C1 segment of cervical spinal cord (tissue), 14 donors: ENCODE data around the gene SRSF6.
A peak's percentile ranks its signal among the peaks of the same experiment; 100 is the strongest.
"Not testable (repeated sequence)": the region's sequence is repeated elsewhere in the genome, so short reads cannot be mapped to it uniquely, and the experiment has no call there.

Experiments used
- DNase-seq, 14 donors: peaks; one replicate each; lab custom pipeline; 2025; lab: John Stamatoyannopoulos, UW

The SRSF6 gene

GRCh38 chr20:43457640-43458421, at the start of gene SRSF6:
Gene SRSF6 (plus strand): TSS chr20:43457896. CDS start chr20:43458034, 138 bp downstream.
- DNase-seq: peak; percentile 58 to 99 (median 94)

DNA sequence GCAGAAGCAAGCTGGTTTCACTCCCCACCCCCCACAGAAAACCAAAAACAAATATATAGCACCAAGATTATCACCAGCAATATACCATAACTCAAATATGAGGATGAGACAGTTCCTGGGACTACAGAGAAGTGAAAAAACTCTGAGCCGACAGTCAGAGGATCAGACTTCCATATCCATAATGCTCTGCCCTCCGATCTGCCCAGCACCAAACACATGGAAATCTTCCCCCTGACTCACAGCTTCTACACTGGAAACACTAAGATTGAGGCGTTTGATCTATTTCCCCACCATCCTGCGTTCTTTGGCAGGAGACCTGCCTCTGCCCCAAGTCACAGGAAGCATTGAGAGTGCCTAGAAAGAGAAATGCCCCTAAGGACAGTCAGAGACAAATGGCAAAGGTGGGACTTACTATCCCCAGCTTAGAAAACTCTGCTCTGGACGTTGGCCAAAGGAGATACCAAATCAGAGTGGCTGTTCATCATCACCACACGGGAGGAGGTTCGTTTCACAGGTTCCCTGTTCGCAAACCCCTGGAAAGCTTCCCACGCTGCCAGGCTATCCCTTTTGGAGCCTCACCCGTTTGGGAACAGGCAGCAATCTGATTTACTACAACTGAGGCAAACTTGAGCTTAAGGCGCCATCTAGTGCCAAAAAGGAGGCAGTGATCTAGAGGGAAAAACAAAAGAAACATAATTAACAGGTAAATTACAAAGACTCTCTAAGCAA, 48.7 kb upstream of the SRSF6 start:
- DNase-seq: no peak

- no peak for DNase-seq
These were observed 48.2 kb upstream of the SRSF6 start for GRCh38 chr20:43409577-43409913.

- DNase-seq: no peak
These were observed 41.9 kb upstream of the SRSF6 start for GRCh38 chr20:43415661-43416430.

DNA sequence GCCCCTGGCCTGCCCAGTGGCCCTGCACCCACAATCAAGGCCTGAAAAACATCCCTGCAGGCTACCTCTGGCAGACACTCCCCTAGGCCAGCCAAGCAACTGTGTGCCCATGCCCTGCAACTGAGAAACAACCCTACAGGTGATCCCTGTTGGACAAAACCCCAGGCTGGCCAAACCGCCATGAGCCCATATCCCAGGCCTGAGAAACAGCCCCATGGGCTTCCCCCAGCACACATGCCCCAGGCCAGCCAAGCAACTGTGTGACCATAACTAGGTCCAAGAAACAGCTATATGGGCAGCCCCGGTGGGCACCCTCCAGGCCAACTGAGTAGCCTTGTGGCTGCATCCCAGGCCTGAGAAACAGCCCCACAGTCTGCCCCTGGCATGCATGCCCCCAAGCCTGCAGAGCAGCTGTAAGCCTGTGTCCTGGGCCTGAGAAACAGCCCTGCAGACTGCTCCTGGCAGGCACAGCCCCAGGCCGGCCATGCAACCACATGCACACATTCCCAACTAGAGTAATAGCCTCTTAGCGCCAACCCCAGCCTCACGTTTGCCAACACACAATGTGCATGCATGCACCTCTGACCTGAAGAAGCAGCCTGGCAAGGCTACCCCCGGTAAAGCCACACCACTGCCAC, 41.0 kb upstream of the SRSF6 start:
- DNase-seq: no peak

GRCh38 chr20:43420192-43420591, 37.5 kb upstream of the SRSF6 start:
- DNase-seq: no peak

DNA sequence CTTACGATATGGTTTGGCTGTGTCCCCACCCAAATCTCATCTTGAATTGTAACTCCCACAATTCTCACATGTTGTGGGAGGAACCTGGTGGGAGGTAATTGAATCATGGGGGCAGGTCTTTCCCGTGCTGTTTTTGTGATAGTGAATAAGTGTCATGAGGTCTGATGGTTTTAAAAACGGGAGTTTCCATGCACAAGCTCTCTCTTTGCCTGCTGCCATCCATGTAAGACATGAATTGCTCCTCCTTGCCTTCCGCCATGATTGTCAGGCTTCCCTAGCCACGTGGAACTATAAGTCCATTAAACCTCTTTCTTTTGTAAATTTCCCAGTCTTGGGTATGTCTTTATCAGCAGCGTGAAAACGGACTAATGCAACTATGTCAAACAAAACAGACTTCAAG, 36.8 kb upstream of the SRSF6 start:
- not testable (repeated sequence) for DNase-seq

DNA sequence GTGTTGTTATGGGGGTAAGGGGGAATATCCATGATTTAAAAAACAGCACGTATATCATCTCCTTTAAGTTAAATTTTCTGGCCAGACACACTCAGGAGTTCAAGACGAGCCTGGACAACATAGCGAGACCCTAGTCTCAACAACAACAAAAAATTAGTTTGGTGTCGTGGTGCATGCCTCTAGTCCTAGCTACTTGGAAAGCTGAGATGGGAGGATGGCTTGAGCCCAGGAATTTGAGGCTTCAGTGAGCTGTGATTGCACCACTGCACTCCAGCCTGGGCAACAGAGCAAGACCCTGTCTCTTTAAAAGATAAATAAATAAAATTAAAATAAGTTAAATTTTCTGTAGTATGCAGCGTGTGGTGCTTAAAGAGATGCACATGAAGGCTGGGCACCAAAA, 31.5 kb upstream of the SRSF6 start:
- DNase-seq: no peak

DNA sequence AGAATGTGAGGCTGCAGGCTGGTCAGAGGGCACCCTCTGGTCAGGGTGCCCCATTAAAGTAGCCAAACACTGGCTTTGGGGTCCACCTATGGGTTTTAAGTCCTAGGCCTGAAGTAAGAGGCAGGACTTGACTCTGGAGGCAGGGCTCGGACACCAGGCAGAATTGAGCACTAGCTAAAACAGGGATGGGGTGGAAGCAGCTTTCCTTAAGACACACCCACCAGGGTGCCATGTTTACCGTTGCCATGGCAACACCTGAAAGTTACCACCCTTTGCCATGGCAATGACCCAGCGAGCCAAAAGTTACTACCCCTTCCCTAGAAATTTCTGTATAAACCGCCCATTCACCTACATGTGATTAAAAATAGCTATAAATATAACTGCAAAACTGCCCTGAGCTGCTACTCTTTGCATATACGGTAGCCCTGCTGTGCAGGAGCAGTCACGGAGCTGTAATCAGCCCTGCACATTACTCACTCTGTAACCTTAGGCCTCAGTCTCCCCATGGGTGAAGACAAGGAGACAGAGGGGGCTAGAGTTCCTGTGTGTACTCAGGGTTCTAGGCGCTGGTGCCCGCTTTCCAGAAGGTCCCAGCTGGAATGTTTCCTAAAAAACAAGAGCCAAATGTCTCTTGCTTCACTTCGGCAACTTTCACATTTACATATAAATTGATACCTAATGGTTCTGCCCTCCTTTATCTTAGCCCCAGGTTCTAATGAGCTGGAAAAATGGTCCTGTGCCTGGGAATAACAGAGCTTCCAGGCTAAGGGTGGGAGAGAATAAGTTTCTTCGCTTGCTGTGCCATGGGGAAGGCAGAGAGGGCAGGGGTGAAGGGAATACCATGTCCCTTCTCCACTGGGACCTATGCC, 27.2 kb upstream of the SRSF6 start:
- no peak for DNase-seq

DNA sequence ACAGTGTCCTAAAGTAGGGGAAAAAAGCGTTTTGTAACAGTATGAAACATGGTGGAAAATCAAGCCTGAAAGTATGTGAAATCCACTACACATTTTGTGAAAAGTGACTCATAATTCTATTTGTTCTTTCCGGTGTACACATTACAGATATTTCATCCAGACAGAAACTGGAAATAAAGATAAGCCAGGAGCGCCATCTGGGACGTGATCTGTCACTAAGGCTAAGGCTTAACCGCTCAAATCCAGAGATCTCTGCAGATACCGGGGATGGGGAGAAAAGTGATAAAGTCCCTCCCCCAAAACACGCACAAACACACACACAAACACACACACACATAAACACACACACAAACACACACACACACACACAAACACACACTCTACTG, 26.6 kb upstream of the SRSF6 start:
- no peak for DNase-seq

DNA sequence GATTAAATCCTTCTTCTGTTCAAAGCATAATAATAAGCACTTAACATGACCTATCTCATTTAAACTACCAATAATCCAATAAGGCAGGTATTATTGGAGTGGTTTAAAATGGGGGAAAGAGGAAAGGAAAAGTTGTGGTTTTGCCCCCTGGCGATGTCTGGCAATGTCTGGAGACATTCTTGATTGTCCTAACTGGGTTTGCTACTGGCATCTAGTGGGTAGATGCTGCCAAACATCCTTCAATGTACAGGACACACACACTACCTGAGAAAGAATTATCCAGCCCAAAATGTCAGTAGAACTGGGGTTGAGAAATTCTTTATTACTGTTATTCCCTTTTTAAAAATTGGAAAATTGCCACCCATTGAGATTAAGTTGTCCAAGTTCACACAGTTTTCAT, 25.2 kb upstream of the SRSF6 start:
- no peak for DNase-seq

- no peak for DNase-seq
These were observed 24.3 kb upstream of the SRSF6 start for GRCh38 chr20:43433250-43433854.

DNA sequence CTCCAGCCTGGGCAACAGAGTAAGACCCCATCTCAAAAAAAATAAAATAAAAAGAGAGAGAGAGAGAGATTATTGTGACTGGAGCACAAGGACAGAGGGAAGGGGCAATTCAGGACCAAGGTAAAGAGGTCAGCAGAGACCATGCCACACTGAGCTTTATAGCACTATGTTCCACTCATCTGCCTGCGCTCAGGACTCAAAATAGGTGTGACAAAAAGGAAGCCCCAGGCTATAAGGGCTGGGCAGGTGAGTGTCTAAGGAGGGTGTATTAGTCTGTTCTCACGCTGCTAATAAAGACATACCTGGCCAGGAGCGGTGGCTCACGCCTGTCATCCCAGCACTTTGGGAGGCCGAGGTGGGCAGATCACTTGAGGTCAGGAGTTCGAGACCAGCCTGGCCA, 23.1 kb upstream of the SRSF6 start:
- DNase-seq: no peak

- no peak for DNase-seq
These were observed 18.9 kb upstream of the SRSF6 start for GRCh38 chr20:43438578-43439316.

- DNase-seq: no peak
These were observed 17.2 kb upstream of the SRSF6 start for GRCh38 chr20:43440531-43440930.

DNA sequence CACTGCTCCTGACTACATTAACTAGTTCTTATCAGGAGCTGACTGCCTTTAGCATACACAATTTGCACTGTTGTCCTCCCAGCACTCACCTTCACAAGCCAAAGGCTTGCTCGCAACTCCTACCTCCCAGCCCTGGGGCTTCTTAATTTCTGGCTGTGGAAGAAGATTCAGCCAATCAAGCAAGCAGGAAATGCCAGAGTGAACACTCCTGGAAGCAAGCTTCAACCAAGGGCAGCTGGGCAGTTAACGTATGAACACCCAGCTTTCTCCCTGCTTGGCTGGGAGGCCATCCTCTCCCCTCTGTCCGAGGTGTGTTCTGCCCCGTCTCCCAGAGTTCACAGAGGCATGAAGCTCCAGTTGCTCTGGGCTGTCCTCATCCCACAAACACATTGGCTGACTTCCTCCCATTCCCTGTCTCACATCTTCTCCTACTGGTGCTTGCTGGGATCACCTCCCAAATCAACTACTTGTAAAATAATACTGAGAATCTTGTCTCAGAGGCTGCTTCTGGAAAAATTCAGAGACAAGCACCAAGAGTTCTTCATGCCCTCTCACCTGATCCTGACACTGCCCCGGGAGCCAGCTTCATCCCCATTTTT, 15.3 kb upstream of the SRSF6 start:
- DNase-seq: no peak

GRCh38 chr20:43444107-43444506, 13.6 kb upstream of the SRSF6 start:
- DNase-seq: no peak

DNA sequence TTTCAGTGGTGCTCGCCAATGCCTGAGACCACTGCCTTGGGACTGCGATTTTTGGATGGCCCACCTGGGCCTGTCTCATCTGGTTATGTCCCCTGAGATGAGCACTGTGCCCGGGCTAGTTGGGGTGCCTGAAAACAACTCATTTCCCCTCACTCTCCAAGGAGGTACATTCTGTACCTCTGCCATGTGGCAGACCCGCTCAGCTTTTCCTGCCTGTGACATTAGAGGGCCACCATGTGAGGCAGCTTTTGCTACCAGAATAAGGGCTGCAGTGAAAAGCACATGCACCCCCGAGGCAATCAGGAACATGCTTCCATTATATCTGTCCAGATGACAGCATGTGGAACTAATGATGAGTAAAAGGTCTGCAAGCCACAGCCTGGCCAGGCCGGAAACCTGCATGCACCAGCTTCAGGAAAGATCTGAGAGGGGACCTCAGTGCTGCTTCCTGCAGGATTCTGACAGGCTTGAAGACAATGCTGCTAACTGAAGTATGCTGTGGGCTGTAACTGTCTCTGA, 11.3 kb upstream of the SRSF6 start:
- DNase-seq: no peak

DNA sequence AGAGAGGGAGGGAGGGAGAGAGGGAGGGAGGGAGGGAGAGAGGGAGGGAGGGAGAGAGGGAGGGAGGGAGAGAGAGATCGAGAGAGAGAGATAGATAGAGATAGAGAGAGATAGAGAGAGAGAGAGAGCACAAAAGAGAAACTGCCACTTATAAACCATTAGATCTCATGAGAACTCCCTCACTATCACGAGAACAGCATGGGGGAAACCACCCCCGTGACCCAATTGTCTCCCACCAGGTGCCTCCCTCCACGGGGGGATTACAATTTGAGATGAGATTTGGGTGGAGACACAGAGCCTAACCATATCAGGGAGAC, 9.3 kb upstream of the SRSF6 start:
- not testable (repeated sequence) for DNase-seq
